Measurements from ENCODE around the gene CDC42EP1.

DNA sequence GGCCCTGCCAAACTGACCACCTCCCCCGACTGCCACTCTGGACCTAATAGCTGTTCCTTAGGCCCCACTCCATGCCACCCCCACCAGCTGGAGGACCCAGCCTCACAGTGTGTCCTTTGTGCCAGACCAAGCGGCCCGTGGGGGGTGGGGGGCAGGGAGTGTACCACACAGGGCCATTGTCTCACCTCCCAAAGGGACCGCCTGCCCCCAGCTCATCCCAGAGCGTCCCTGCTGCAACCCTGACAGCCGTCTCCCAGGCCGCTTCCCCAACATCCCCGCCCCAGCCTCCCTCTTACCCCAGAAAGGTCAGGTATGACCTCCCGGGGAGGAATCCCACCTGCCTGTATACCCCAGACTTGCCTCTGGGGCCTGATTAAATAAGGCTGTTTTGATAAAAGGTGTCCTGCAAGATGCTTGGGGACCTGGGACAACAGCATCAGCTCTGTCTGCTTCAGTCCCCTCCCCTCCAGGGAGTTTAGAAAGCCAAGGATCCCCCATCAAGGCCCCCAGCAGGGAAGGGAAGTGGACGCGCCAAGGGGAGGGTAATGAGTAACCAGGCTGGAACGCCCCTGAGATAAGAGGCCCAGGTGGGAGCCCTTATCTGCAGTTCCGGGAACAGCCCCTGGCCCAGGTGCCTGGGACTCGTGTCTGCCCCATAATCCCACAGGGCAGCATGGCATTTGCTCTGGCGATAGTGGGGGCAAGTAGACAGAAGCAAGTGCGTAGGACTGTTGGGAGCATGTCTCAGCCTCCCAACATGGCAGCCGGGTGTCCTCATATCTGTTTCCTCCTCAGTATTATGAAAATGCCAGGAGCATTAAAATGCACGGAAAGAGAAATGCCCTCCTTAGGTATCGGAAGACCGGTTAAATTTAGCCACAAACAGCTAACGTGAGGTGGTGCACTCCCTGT lies 9.0 kb downstream of the CDC42EP1 start:
- TF ChIP-seq EP300 (IDR thresholded peaks at IDR 0.05) (no peak), POLR2A (IDR thresholded peaks at IDR 0.05) (no peak)
